ENCODE results near the gene MRPL54.
"Not testable (repeated sequence)": the region's sequence is repeated elsewhere in the genome, so short reads cannot be mapped to it uniquely, and the experiment has no call there.

The MRPL54 gene

DNA sequence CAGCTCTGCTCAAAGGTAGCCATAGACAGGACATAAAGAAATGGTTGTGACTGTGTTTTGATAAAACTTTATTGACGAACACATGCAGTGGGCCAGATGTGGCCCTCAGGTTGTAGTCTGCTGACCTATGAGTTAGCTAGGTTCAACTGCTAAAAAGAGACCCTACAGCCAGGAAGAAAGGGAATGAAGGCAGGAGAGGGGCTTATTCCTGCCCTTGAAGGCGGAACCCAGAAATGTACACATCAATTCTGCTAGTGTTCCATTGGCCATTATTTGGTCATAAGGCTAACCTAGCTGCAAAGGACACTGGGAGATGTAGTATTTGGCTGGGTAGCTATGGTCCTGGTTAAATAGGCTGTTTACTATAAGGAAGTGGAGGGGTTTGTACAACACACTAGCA lies 19.0 kb upstream of the MRPL54 start:
- DNase-seq, result no peak

- no peak for DNase-seq
Observed at GRCh38 chr19:3745363-3746045, 17.0 kb upstream of the MRPL54 start.

DNA sequence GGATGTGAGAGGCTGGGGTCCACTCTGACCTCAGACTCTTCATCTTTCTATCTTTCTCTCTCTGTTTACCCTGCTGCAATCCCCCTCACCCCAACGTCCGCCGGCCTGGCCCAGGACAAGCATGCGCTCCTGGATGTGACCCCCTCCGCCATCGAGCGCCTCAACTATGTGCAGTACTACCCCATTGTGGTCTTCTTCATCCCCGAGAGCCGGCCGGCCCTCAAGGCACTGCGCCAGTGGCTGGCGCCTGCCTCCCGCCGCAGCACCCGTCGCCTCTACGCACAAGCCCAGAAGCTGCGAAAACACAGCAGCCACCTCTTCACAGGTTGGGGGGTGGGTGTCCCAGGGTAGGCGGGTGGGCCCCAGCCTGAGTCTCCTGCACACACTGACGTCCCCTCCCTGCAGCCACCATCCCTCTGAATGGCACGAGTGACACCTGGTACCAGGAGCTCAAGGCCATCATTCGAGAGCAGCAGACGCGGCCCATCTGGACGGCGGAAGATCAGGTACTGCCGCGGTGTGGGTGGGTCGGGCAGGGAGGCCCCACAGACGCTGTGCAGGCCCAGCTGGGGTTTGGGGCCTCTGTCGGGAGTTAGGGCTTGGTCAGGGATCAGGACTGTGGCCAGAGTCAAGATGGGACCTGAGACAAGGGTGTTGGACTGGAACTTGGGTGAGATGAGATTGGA lies 16.0 kb upstream of the MRPL54 start:
- DNase-seq, result no peak

- DNase-seq, result no peak
Observed at GRCh38 chr19:3748965-3749364, 13.5 kb upstream of the MRPL54 start.

DNA sequence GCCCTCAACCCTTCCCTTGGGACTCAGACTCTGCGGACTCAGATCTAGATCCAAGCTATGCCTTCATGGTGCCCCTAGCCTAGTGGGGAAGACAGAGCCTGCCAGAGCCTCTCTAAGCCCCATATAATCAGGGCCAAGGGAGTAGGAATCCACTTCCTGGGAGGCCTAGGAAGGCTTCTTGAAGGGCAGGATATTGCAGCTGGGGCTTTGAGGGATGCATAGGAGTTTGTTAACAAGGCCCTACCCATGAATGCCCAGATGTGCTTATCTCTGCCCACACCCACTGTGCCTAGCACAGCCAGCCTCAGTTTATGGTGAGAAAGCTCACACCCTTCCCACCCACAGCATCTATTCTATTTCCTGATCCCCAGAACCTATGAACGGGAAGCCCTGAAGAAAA lies 12.3 kb upstream of the MRPL54 start:
- no peak for DNase-seq

DNA sequence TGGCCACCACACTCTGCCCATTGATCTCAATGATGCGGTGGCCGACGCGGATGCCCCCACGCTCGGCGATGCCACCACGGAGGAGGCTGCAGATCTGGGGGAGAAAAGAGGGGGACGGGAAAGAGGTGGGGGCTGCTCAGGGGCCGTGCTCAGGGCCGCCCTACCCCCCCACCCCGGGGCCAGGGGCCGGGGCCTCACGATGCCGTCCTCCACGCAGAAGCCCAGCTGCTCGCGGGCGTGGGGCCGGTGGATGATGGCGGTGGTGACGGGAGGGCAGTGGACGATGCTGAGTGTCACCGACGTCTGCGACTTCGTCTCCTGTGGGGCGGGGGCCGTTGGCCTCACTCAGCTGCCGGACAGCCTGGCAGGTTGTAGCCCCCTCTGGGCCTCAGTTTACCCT lies 11.2 kb upstream of the MRPL54 start:
- DNase-seq, result no peak

DNA sequence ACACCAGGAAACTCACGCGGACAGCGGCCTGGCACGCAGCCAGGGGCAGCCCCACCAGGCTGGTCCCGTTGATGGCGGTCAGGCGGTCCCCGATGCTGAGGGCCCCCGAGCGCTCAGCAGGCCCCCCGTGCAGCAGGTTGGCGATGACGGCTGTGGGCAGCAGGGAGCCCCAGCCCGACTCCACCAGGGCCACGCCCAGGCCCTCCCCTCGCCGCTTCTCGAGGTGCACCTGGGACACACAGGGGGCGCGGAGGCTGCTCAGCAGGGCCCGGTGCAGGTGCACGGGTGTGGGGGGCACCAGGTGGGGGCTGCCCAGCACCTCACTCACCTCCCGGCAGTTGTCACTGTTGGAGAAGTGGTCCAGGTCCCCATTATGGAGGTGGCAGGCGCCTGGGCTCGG lies 10.0 kb upstream of the MRPL54 start:
- DNase-seq, result no peak

DNA sequence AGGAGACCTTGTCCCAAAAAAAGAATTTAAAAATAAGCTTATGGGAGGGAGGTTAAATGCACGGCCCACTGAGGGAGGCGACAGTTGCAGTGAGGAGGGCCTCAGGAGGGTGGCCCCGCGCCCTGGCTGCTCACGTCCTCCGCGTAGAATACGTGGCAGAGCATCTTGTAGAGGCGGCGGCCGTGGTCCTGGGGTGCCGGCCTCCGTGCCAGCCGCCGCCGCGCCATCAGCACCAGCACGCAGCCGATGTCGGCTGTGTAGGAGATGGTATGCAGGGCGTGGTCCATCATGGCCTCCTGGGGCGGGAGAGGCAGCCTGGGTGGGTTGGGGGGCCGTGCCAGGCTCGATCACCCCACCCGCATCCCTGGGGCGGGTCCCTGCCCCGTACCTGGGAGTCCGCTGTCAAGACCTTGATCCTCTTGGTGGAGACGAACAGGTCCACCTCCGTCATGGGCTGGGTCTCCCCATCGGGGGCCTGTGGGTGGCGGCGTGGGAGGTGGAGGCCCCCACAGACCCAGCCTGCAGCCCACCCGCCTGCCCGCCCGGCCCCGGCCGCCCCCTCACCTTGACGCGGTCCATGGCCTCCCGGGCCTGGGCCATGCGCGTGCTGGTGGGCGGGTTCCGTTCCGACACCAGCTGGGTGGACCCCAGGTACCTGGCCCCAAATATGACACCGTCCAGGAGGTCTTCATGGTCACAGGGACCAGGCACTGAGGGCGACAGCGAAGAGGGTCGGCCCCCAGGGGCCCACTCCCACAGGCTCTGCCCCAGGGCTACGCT lies 8.7 kb upstream of the MRPL54 start:
- no peak for DNase-seq

- DNase-seq, result not testable (repeated sequence)
Observed at GRCh38 chr19:3757705-3758104, 4.8 kb upstream of the MRPL54 start.

GRCh38 chr19:3758297-3758696 lies 4.2 kb upstream of the MRPL54 start:
- DNase-seq, result not testable (repeated sequence)

DNA sequence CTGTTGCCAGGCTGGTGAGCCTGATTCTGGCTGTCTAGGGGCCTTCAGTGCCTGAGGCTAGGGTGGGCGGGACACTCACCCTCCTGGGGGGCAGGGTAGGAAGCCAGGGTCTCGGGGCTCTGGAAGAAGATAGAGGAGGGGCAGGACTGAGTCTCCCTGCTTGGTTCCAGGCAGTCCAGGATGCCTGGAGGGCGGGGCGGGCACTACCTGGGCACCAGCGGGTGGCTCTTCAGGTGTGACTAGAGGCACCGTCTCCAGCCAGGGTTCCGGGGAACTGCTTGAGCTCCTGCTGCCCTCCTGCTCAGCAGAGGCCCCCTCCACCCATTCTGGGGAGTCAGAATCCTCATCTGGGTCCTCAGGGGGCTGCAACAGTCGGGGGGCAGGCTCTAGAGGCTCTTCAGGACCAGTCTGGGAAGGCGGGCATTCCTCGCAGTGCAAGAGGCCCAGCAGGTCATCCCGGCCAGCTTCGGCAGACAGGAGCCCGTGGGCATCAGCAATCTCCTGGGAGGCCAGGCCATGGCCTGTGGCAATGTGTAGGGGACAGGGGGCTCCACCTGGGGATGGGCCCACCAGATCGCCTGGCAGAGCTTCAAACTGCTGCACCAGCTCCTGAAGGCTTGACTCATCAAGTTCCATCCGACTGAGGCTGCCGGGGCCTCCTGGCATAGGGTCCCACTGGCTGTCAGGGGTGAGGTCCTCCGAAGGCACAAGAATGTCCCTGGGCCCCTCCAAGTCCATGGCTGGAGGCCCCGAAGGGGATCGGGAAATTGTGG lies 2.8 kb upstream of the MRPL54 start:
- no peak for DNase-seq

DNA sequence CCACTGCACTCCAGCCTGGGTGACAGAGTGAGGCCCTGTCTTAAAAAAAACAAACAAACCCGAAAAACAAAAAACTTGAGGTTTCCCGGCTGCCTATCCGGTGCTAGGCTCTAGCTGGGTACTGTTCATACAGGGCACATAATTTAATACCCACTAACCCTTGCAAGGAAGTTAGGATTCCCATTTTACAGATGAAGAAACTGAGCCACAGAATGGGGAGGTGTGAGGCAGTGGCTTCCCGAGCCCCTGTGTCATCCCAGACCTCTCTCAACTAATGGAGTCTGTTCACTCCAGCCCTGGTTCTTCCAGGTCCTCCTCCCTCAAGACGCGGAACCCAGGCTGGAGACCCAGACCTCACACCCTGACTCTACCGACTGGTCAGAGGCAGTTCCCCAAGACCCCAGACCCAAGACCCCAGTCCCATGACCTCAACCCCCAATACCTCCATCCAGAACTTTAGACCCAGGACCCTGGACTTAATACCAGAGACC lies 1.6 kb upstream of the MRPL54 start:
- no peak for DNase-seq

- peak; percentile 97 to 98 for DNase-seq
Observed at GRCh38 chr19:3761382-3762129, 926 bp upstream of the MRPL54 start, which contains the start of gene APBA3. Gene APBA3 (minus strand): TSS chr19:3761692. CDS start chr19:3760264, 1,428 bp downstream.

DNA sequence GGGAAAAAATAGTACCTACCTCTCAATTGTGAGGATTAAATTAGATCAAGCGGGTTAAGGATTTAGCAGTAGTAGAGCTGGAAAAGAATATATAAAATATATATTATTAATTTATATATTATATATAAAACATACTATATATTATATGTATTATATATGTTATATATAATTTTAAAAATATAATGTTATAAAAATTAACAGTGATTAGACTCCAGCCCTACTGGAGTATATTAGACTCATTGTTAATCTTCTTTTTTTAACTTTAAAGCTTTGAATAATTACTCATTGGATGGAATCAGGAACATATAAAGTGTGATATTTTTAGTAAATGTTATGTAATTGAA lies 380 bp upstream of the MRPL54 start:
- DNase-seq, result no peak

- DNase-seq, result no peak
Observed at GRCh38 chr19:3765121-3765520, 2.6 kb downstream of the MRPL54 start.

- DNase-seq, result not testable (repeated sequence)
Observed at GRCh38 chr19:3765757-3766156, 3.3 kb downstream of the MRPL54 start.

GRCh38 chr19:3766520-3766919 lies 4.0 kb downstream of the MRPL54 start:
- DNase-seq, result no peak

GRCh38 chr19:3767050-3767449 lies 4.6 kb downstream of the MRPL54 start:
- no peak for DNase-seq

- DNase-seq, result no peak
Observed at GRCh38 chr19:3768015-3768747, 5.7 kb downstream of the MRPL54 start.

GRCh38 chr19:3768748-3769099 lies 6.2 kb downstream of the MRPL54 start:
- DNase-seq, result no peak

DNA sequence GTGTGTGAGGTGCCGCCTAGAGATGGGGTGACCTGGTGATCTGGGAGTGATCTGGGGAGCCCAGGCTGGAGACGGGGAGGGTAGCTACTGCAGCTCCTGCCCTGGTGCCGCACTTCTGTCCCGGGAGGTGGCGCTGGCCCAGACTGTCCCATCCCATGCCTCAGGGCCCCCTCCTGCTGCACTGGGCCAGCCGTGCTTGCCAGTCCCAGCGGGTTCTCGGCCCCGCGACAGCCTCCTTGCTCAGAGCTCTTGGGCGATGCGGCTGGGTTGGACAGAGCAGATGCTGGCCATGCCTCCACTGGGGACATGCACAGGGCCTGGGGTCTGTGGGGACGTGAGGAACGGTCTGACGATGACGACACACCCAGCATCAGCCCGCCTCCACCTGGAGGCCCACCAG lies 7.0 kb downstream of the MRPL54 start:
- DNase-seq, result no peak
